Fibroblast of the aortic adventitia (primary cell): Measurements from ENCODE around the gene SORL1. TPM values are rescaled to one million over a fixed set of nuclear protein-coding genes. Genes with fewer than 3 reads are reported as not detected.

ENCODE experiments used
- DNase-seq: peaks from one replicate; pipeline ENCODE4 v3.0.0-alpha.2; 2010; ENCODE audit warnings: low read depth
- H3K4me3 ChIP-seq: 2 replicates; pipeline ENCODE4 v1.5.1; 2011; ENCODE audit warnings: low read depth, mild to moderate bottlenecking, control low read depth, low read length, moderate library complexity
- total RNA-seq: library from RNA; depleted of rRNA; stranded (reverse); fragments of >200 nt; gene quantifications from 2 replicates; pipeline ENCODE4 v1.2.3, GENCODE V29; 2012; ENCODE audit warnings: low replicate concordance
- TF ChIP-seq, protein P1 (sequence below): IDR thresholded peaks from 2 replicates; pipeline ENCODE4 v1.5.1; 2011; ENCODE audit warnings: mild to moderate bottlenecking, low read length, control low read depth, inconsistent platforms; ENCODE audit not compliant: insufficient read depth

The SORL1 gene
- total RNA-seq, 1 donor: 1.2 TPM

DNA sequence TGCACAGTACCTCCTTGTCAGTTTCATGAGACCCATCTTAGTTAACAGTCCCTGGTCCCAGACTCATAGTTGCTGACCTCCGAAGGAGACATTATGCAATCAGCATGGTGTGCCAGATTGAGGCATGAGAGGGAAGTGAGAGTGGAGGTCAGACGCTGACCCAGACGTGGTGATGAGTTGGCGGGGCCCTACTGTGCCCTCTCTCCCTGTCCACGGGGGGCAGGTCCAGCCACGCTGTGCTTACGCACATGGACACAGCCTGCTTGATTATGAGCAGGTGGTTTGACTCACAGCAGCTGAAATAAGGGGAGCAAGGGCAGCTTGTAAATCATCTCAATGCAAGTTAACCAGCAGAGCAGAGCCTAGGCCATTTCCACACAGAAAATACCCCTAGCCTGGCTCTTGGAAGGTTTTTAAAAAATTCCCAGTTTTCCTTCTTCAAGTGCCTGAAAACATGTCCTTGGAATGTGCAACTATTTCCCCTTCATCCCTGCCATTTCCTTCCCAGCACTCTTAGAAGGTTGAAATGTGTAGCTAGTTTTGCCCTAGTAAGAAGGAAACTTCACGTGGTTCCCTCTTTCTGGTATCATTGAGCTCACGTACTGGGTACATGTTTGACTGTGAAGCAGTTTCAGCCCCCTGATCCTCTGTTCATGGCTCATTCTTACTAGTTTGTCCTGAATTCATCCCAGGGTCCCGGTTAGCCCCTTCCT lies 123.3 kb downstream of the SORL1 start:
- DNase-seq: no peak
- H3K4me3 ChIP-seq: no peak overlapping the region
- TF ChIP-seq, protein P1, sequence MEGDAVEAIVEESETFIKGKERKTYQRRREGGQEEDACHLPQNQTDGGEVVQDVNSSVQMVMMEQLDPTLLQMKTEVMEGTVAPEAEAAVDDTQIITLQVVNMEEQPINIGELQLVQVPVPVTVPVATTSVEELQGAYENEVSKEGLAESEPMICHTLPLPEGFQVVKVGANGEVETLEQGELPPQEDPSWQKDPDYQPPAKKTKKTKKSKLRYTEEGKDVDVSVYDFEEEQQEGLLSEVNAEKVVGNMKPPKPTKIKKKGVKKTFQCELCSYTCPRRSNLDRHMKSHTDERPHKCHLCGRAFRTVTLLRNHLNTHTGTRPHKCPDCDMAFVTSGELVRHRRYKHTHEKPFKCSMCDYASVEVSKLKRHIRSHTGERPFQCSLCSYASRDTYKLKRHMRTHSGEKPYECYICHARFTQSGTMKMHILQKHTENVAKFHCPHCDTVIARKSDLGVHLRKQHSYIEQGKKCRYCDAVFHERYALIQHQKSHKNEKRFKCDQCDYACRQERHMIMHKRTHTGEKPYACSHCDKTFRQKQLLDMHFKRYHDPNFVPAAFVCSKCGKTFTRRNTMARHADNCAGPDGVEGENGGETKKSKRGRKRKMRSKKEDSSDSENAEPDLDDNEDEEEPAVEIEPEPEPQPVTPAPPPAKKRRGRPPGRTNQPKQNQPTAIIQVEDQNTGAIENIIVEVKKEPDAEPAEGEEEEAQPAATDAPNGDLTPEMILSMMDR: no peak

DNA sequence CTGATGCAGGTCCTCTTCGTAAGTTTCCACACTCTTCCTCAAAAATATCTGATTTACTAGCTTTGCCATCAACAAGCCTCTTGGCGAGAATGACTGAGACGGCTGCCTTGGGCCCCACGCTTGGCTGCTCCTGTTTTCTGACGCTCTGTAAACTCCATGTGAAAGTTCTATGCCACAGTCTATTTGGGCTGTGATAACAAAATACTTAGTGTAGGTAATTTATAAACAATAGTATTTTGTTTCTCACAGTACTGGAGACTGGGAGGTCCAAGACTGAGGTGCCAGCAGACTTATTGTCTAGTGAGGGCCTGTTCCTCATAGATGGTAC lies 123.8 kb downstream of the SORL1 start:
- TF ChIP-seq, protein P1: no peak
- H3K4me3 ChIP-seq: no peak overlapping the region
- no peak for DNase-seq

DNA sequence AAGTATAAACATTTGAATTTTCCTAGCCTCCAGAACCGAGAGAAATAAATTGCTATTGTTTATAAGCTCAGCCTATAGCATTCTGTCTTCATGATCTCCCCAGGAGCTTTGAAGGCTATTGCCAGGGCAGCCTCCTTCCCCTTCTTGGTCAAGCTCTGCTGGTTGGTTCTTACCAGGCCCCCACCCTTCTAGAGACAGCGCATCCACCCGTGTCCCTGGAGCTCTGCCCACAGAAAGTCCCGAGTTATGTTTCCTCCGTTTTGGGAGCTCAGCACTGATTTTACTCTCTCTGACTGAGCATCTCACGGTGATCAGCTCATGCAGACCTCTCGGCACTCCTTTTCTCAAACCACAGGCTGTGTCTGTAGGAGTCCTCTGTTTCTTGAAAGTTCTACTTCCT lies 124.4 kb downstream of the SORL1 start:
- TF ChIP-seq, protein P1: no peak
- no peak for DNase-seq
- H3K4me3 ChIP-seq: no peak overlapping the region

DNA sequence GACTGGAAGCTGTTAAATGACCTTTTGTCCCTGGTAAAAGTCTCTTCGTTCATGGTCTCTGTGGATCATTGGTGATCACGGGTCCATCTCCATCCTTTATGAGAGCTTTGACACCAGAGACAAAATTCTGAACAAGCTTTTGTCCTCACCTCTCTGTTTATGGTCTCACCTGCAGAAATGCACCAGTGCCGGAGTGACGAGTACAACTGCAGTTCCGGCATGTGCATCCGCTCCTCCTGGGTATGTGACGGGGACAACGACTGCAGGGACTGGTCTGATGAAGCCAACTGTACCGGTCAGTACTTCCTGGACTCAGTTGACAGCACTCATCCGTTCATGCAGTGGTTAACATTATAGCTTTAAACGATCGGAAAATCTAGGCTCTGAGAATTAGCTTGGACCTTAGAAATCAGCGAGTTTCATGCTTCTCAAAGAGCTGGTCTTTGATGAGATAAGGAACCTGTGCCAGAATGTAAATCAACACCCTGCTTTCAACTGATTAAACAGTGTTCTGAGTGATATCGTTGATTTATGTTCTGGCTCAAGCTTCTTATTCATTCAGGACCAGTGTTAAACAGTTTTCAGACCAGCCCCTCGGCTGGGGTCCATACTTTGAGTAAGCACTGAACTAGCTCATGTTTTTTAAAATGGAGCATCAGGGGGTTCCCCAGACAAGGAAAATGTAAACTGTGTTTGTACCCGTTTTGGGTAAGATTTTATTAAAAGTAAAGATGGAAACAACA lies 125.2 kb downstream of the SORL1 start:
- no peak overlapping the region for H3K4me3 ChIP-seq
- DNase-seq: no peak
- TF ChIP-seq, protein P1: no peak

DNA sequence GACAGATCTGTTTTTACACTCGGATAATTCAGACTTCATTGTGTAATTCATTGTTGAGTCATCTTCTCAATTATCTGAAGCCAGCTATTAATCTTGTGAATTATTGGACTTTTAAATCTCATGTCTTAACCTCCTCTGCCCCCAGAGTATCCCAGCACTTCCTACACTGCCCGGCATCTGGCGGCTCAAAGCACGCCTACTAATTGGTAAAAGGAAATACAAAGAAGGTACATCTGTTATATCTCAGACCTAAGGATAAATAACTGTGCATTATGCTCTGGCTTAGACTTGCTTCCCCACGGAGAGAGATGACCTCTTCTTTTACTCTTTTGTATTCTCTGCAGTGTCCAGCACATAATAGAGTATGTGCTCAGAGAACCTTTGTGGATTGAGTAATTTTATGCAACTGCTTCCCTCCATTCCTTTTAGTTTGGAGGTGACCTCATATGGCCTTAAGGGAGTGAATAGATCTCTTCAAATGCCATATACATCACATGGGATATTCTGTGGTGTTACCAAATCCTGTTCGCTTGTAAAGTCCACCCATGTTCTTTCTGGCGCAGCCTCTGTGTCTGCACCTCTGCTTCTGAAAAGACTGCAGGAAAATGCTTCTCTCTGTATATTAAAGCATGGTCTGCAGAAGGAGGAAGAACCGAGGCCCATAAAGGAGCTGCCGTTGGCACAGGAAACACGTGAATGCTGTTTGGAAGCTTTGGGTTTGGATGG lies 126.3 kb downstream of the SORL1 start:
- no peak for DNase-seq
- no peak overlapping the region for H3K4me3 ChIP-seq
- TF ChIP-seq, protein P1: no peak

DNA sequence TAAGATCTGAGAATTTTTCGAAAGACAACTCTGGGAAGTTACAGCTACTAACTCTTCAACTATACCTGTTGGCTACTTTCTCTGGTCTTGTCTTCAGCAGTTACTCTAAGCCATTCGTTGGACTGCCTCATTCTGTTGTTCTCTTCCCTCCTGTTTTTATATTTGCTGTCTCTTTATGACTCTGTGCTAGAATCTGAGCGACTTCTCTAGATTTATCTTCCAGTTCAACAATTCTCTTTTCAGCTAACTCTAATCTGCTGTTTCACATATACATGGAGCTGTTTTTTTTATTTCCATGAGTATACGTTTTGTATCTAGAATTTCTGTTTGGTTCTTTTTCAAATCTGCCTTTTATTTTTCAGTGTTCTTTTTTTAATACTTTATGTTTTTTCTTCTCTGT lies 128.0 kb downstream of the SORL1 start:
- DNase-seq: no peak
- no peak overlapping the region for H3K4me3 ChIP-seq
- TF ChIP-seq, protein P1: no peak
